Suprapubic skin (tissue), 4 donors: ENCODE data around the gene CUBN. TPM values are rescaled to one million over a fixed set of nuclear protein-coding genes. Genes with fewer than 3 reads are reported as not detected.

Experiments used
- DNase-seq, 2 donors: peaks; one replicate each; pipeline ENCODE4 v3.0.0-alpha.2; 2019; ENCODE audit warnings: low spot score in 2 of 2
- H3K27ac ChIP-seq: fragments of 200-600 bp; sonication (generic); one replicate; pipeline ENCODE4 v1.5.1; 2019
- H3K27me3 ChIP-seq: fragments of 200-600 bp; sonication (generic); one replicate; pipeline ENCODE4 v1.5.1; 2019
- H3K36me3 ChIP-seq: fragments of 200-600 bp; sonication (generic); one replicate; pipeline ENCODE4 v1.5.1; 2019
- H3K4me1 ChIP-seq: fragments of 200-600 bp; sonication (generic); one replicate; pipeline ENCODE4 v1.5.1; 2019
- H3K4me3 ChIP-seq: fragments of 200-600 bp; sonication (generic); one replicate; pipeline ENCODE4 v1.5.1; 2019; ENCODE audit warnings: mild to moderate bottlenecking
- H3K9me3 ChIP-seq: fragments of 200-600 bp; sonication (generic); one replicate; pipeline ENCODE4 v1.5.1; 2019
- CTCF ChIP-seq, 2 donors: fragments of 200-600 bp in 1 of 2; fragments of 450-650 bp in 1 of 2; sonication (generic) in 1 of 2; IDR thresholded peaks; one replicate each; pipeline ENCODE4 v1.5.1; 2016 to 2019; ENCODE audit warnings: antibody characterized with exemption in 2 of 2, mild to moderate bottlenecking in 1 of 2, moderate library complexity in 1 of 2
- EP300 ChIP-seq: sonication (generic); formaldehyde crosslinking; IDR thresholded peaks from one replicate; pipeline ENCODE4 v1.6.1; 2017; ENCODE audit warnings: antibody characterized with exemption
- POLR2A ChIP-seq, 2 donors: fragments of 450-650 bp; IDR thresholded peaks; one replicate each; pipeline ENCODE4 v1.6.1; 2017; ENCODE audit warnings: antibody characterized with exemption in 2 of 2, mild to moderate bottlenecking in 2 of 2, moderate library complexity in 2 of 2
- POLR2AphosphoS5 ChIP-seq, 3 donors: sonication (generic); formaldehyde crosslinking; IDR thresholded peaks; one replicate each; pipeline ENCODE4 v1.6.1; 2017; ENCODE audit warnings: antibody characterized with exemption in 3 of 3
- WGBS: methylation state at CpG from one replicate; pipeline ENCODE4 v1.1.5; 2018; 5-methylcytosine and 5-hydroxymethylcytosine counted together
- total RNA-seq, 4 donors: library from RNA; depleted of rRNA; stranded (reverse); fragments of >200 nt; gene quantifications; one replicate each; pipeline ENCODE4 v1.1.0, GENCODE V29; 2016

Gene CUBN
- total RNA-seq, 4 donors from 2014 or later, result 1.1 to 8.4 (median 1.2) TPM

GRCh38 chr10:16931930-16932329, 197.7 kb downstream of the CUBN start:
- DNase-seq, result no peak
- H3K4me1 ChIP-seq, result no peaks in the 10 kb centered on the region
- no peak overlapping the region for H3K27ac ChIP-seq
- H3K4me3 ChIP-seq, result no peak overlapping the region
- 85% methylated on average over 5 of the region's 5 CpGs for WGBS
- H3K36me3 ChIP-seq, result no peaks in the 10 kb centered on the region
- H3K27me3 ChIP-seq, result no peaks in the 10 kb centered on the region
- H3K9me3 ChIP-seq, result no peaks in the 10 kb centered on the region
- TF ChIP-seq EP300 (no peak), POLR2A (IDR thresholded peaks at IDR 0.05) (no peak), CTCF (IDR thresholded peaks at IDR 0.05) (no peak), POLR2AphosphoS5 (IDR thresholded peaks at IDR 0.05) (no peak)

DNA sequence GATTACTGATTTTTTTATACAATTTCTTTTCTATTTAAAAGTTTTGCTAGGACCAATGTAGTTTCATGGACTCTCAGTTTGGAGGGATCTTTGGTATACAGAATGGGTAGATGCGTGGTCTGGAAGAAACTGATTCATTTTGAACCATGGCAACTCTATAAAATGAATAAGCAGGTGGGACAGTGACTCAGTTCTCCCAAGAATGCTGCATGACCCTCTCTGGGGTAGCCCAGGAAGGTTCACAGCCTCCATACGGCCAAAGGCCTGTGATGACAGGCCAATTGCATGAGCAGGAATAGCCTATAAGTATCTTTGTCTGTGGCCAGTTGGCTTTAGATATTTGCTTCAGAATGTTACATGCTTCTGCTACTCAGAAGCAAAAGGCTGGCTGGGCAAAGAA, 199.1 kb downstream of the CUBN start:
- Histone ChIP-seq H3K27ac (no peak overlapping the region), H3K9me3 (no peaks in the 10 kb centered on the region), H3K4me3 (no peak overlapping the region), H3K4me1 (no peaks in the 10 kb centered on the region), H3K36me3 (no peaks in the 10 kb centered on the region), H3K27me3 (no peaks in the 10 kb centered on the region)
- TF ChIP-seq POLR2AphosphoS5 (IDR thresholded peaks at IDR 0.05) (no peak), EP300 (no peak), CTCF (IDR thresholded peaks at IDR 0.05) (no peak), POLR2A (IDR thresholded peaks at IDR 0.05) (no peak)
- WGBS, result 85% methylated on average over 2 of the region's 2 CpGs
- no peak for DNase-seq

GRCh38 chr10:16929069-16929468, 200.5 kb downstream of the CUBN start:
- Histone ChIP-seq H3K27ac (no peak overlapping the region), H3K9me3 (no peaks in the 10 kb centered on the region), H3K4me1 (no peaks in the 10 kb centered on the region), H3K36me3 (no peaks in the 10 kb centered on the region), H3K4me3 (no peak overlapping the region), H3K27me3 (no peaks in the 10 kb centered on the region)
- 50% methylated on average over 4 of the region's 4 CpGs for WGBS
- DNase-seq, result no peak
- TF ChIP-seq EP300 (no peak), POLR2AphosphoS5 (IDR thresholded peaks at IDR 0.05) (no peak), POLR2A (IDR thresholded peaks at IDR 0.05) (no peak), CTCF (IDR thresholded peaks at IDR 0.05) (no peak)

DNA sequence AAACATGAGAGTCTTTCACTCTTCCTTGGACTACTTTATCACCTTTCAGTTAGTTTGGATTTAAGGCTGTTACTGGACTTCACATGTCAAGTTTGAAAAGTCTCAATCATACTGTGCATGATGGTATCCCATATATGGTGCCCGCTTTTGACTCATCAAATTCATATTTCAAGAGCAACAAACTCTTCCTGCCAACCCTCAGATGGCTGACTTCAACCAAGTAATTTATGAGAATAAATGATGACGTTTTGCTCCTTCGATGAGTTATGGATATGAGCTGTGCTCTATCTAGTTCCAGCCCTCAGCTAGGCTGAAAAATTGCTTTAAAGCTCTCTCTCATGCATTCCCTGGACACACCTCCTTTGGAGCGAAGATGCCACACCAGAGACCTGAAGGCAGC, 202.1 kb downstream of the CUBN start:
- Histone ChIP-seq H3K9me3 (no peaks in the 10 kb centered on the region), H3K36me3 (no peaks in the 10 kb centered on the region), H3K27ac (no peak overlapping the region), H3K4me1 (no peaks in the 10 kb centered on the region), H3K27me3 (no peaks in the 10 kb centered on the region), H3K4me3 (no peak overlapping the region)
- 56% methylated on average over 4 of the region's 4 CpGs for WGBS
- no peak for DNase-seq
- TF ChIP-seq CTCF (IDR thresholded peaks at IDR 0.05) (no peak), POLR2A (IDR thresholded peaks at IDR 0.05) (no peak), POLR2AphosphoS5 (IDR thresholded peaks at IDR 0.05) (no peak), EP300 (no peak)

- Histone ChIP-seq H3K9me3 (no peaks in the 10 kb centered on the region), H3K27ac (no peak overlapping the region), H3K27me3 (no peaks in the 10 kb centered on the region), H3K4me1 (no peaks in the 10 kb centered on the region), H3K4me3 (no peak overlapping the region), H3K36me3 (no peaks in the 10 kb centered on the region)
- TF ChIP-seq CTCF (IDR thresholded peaks at IDR 0.05), result no peak
- no peak for TF ChIP-seq POLR2AphosphoS5 (IDR thresholded peaks at IDR 0.05)
- no peak for TF ChIP-seq EP300
- TF ChIP-seq POLR2A (IDR thresholded peaks at IDR 0.05), result no peak
- DNase-seq, result no peak
- 77% methylated on average over 3 of the region's 3 CpGs for WGBS
Observed at GRCh38 chr10:16923726-16924125, 205.9 kb downstream of the CUBN start.
